ENCODE data around the gene SCAMP3.
"Not testable (repeated sequence)": the region's sequence is repeated elsewhere in the genome, so short reads cannot be mapped to it uniquely, and the experiment has no call there.

DNA sequence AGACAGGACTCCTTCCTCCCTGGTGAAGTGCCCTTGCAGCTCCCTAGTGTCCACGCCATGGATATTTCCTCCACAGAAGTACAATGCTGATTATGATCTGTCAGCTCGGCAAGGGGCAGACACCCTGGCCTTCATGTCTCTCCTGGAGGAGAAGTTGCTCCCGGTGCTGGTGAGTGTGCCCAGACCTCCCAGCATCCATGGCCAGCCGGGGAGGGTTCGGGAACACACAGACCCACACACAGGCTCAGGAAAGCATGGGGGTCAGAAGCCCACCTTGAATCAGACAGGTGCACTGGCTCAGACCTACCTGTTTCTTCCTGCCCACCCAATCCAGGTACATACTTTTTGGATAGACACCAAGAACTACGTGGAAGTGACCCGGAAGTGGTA, 50.1 kb downstream of the SCAMP3 start:
- TF ChIP-seq, protein P1, sequence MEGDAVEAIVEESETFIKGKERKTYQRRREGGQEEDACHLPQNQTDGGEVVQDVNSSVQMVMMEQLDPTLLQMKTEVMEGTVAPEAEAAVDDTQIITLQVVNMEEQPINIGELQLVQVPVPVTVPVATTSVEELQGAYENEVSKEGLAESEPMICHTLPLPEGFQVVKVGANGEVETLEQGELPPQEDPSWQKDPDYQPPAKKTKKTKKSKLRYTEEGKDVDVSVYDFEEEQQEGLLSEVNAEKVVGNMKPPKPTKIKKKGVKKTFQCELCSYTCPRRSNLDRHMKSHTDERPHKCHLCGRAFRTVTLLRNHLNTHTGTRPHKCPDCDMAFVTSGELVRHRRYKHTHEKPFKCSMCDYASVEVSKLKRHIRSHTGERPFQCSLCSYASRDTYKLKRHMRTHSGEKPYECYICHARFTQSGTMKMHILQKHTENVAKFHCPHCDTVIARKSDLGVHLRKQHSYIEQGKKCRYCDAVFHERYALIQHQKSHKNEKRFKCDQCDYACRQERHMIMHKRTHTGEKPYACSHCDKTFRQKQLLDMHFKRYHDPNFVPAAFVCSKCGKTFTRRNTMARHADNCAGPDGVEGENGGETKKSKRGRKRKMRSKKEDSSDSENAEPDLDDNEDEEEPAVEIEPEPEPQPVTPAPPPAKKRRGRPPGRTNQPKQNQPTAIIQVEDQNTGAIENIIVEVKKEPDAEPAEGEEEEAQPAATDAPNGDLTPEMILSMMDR (IDR thresholded peaks at IDR 0.05) = not testable (repeated sequence)
- TF ChIP-seq ZFX (IDR thresholded peaks at IDR 0.05; ENCODE audit: borderline replicate concordance) = not testable (repeated sequence)

Data from 22Rv1 (cell line).